Ecto neural progenitor cell (in vitro differentiated cells): ENCODE measurements around the gene SCN2B.

Experiments
- DNase-seq: peaks from one replicate; pipeline ENCODE4 v3.0.0-alpha.2; 2018; ENCODE audit warnings: low spot score

Gene SCN2B

GRCh38 chr11:118174006-118174567 lies 2.4 kb downstream of the SCN2B start:
- DNase-seq, result no peak

GRCh38 chr11:118172356-118172755 lies 4.1 kb downstream of the SCN2B start:
- no peak for DNase-seq

DNA sequence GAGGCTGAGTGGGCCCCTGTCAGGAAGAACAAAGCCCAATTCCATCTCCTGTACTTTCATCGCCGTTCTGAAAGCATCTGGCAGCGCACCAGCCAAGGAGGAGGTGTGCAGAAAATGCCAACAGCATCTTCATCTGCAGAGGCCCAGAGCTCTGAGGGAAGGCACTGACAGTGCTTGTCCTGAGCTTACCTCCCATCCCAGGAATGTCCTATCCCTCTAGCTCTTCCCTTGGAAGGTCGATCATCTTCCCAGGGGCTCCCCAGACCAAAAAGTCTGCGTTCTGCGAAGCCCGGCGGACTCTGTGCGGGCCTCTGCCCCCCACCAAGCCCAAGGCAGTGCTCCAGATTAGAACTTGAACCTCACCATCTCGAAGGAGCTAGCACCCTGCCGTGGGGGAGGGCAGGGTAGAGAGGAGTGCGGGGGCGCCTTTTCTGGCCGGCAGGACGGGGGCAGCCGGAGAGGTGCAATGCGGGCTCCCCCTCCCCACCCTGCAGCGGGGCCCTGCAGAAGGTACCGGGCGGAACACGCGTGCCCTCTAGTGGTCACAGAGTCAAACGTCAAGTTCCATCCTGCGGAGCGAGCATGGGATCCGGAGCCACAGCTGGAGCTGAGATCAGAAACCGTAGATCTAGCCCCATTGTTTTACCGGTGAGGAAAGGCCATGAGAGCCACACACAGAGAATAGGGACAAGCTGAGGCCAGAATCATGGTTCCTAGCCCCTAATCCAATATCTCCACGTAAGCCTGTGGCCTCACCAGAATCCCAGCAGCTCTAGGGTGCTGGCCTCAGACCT lies 5.0 kb downstream of the SCN2B start:
- DNase-seq, result peak; percentile 84

- DNase-seq, result no peak
These were observed 5.6 kb downstream of the SCN2B start for GRCh38 chr11:118170882-118171268.

DNA sequence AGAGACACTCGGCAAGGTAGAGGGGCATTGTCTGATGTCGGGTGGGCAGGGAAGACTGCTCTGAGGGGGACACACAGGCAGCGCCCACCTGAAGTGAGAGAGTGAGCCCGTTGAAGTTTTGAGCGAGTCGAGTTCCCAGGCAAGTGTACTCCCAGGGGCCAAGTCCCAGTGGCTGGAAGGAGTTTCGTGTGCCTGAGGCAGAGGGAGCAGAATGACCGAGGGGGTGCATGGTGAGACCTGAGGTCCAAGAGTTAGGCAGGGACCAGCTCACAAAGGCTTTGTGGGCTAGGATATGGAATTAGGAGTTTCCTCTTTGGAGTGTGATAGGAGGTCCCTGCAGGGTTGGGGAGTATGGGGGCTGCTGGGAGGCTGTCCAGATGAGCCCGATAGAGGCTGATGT lies 6.2 kb downstream of the SCN2B start:
- DNase-seq, result no peak

- DNase-seq, result no peak
These were observed 6.9 kb downstream of the SCN2B start for GRCh38 chr11:118169300-118170140.

DNA sequence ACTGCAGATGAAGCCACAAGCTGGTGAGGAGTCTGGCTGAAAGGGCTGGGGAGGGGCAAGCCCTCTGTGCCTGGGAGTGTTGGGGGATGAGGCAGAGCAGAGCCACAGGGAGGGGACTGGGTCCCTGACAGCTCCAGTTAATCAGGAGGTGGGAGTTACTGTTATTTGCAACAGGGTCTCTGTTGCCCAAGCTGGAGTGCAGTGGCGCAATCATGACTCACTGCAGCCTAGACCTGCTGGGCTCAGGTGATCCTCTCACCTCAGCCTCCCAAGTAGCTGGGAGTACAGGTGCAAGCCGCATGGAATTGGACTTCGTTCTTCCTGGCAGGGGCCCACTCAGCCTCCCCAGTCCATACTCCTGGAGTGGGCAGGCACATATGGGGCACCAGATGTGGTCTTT lies 7.7 kb downstream of the SCN2B start:
- DNase-seq, result no peak

DNA sequence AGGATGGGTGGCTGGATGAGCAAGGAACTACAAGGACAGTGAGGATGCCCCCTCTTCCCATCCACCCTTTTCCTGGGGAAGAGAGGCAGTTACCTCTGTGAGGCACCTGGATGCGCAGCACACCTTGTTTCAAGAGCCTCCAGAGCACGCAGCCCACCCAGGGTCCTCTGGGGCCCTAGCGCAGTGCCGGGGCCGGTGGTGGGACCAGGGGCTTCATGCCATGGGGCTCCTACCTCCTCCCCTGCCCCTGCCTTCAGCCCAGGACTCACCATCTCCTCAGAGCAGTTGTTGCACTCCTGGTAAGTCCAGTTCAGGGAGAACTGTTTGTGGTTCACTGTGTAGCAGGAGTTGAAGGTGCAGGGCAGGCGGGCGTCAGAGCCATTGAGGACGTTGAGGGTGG lies 8.1 kb downstream of the SCN2B start:
- DNase-seq, result no peak

DNA sequence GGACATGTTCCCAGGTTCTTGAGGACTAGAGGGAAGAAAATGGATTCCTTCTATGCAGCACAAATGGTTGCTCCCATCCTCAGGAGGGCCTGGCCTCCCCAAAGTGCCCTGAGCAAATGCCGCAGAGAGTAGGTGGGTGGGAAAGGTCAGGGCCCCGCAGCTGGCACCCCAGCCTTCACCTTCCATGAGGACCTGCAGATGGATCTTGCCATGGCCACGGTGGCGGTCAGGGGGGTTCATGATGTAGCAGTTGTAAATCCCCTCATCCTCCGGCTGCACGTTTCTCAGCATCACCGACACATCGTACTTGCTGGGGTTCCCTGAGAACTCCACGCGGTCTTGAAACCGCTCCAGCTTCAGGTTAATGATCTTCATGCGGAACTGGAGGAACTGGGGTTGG lies 8.5 kb downstream of the SCN2B start:
- no peak for DNase-seq

GRCh38 chr11:118167253-118167652 lies 9.2 kb downstream of the SCN2B start:
- DNase-seq, result no peak

GRCh38 chr11:118166641-118167040 lies 9.8 kb downstream of the SCN2B start:
- no peak for DNase-seq

DNA sequence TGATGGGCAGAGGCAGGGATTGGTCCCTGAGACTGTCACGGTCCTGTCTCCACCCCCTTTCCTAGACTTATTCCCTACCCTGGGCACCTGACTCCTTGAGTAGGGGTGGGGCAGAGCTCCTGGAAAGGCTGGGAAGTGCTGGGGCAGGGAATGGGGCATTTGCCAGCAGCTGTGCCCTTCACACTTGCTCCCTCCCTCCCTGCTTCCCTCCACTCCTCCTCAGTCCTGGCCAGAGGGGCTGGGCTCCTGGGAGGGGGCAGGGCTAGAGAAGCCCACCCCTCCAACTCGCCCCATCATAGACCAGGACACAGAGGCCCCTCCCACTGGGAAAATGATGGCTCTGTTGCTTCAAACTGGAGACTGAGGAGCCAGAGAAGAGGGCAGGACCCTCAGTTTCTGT lies 11.6 kb downstream of the SCN2B start:
- no peak for DNase-seq

DNA sequence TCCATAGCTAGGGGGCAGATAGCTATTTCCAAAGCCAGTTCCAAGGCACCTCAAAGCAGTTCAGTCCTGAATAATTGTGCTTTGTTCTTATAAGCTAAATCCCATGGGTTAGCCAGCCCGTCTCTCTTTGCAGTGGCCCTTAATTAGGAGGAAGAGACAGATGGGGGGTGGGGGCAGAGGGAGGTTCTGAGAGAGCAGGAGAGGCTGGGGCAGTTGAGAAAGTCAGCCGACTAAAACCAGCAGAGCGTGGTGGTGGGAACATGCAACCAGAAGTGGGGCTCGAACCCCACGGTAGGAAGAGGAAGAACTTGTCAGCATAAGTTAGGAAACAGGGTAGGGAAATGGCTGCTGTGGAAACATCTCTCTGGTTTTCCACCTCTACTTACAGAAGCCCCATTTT lies 12.9 kb downstream of the SCN2B start:
- no peak for DNase-seq

- DNase-seq, result no peak
These were observed 13.6 kb downstream of the SCN2B start for GRCh38 chr11:118162846-118163245.

DNA sequence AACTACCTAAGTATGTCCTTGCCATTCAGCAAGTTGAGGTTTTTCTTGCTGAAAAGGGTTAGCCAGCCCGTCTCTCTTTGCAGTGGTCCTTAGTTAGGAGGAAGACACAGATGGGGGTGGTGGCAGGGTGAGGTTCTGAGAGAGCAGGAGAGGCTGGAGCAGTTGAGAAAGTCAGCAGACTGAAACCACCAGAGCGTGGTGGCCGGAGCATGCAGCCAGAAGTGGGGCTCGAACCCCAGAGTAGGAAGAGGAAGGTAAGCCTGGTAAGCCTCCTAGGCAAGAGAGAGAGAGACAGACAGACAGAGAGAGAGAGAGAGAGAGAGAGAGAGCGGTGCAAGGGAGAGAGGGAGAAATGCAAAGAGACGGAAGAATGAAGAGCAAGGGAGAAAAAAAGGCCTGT lies 14.7 kb downstream of the SCN2B start:
- no peak for DNase-seq

GRCh38 chr11:118157186-118157895 lies 19.1 kb downstream of the SCN2B start:
- no peak for DNase-seq

GRCh38 chr11:118156531-118157185 lies 19.8 kb downstream of the SCN2B start:
- no peak for DNase-seq

DNA sequence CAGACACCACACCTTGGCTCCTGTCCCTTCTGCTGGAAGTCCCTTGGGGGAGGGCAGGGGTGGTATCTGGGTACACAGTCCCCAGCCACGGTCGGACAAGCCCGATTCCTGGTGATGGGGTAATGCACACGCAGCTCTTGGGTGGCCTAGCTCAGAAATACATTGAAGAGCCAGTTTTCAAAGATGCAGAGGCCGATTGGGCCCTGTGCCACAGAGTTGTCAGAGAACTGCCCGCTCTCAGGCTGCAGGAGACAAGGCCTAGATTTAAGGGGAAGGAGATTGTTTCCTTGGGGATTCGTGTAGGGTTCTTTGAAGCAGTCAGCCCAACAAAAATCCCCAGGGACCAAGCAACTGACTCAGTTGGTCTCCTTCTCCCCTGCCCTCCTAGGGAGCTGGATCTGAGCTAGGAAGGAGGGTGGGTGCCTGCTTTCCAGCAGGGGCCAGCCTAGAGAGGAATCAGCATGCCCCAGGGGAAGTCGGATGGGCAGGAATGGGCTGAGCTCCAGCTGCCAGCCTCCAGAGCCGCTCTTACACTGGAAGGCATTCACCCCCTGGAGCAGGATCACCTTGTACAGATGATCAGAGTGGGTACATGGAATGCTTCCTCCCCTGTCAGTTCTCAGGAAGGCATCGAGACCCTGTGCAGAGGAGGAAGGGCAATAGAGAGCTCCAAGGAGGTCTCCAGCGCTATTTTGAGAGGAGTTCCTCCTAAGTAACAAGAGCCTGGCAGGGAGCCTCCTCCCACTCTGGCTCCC lies 20.5 kb downstream of the SCN2B start:
- no peak for DNase-seq

- no peak for DNase-seq
These were observed 21.8 kb downstream of the SCN2B start for GRCh38 chr11:118154641-118155040.

- DNase-seq, result no peak
These were observed 22.5 kb downstream of the SCN2B start for GRCh38 chr11:118153976-118154375.

- DNase-seq, result no peak
These were observed 22.9 kb downstream of the SCN2B start for GRCh38 chr11:118153516-118153915.
